GM10266 (cell line): ENCODE results near the gene DDA1.

ENCODE experiments used
- DNase-seq: peaks from one replicate; pipeline ENCODE4 v3.0.0; 2012; ENCODE audit errors: extremely low spot score
- TF ChIP-seq, protein P1 (sequence below): IDR thresholded peaks from 2 replicates; pipeline ENCODE4 v1.5.1; 2012; ENCODE audit warnings: mild to moderate bottlenecking, low read depth; ENCODE audit not compliant: control insufficient read depth, insufficient read depth; ENCODE audit errors: missing control alignments

DDA1 gene

DNA sequence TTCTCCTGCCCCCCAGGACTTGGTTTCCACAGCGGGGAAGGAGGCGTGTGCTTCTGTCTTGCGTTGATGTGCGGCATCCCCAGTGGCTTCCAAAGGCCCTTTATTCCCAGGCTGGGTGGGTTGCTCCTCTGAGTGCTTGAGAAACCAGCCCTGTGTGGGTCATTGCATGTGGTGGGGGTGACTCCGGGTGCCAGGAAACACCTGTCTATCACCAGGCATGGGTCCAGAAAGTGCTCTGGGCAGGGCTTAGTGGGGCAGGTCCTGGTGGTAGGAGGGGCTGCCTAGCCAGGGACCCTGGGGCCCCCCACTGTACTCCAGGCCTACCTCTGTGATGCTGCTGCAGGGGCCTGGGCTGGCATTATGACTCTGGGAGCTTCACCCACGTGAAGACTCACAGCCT, 9.6 kb downstream of the DDA1 start:
- TF ChIP-seq, protein P1, sequence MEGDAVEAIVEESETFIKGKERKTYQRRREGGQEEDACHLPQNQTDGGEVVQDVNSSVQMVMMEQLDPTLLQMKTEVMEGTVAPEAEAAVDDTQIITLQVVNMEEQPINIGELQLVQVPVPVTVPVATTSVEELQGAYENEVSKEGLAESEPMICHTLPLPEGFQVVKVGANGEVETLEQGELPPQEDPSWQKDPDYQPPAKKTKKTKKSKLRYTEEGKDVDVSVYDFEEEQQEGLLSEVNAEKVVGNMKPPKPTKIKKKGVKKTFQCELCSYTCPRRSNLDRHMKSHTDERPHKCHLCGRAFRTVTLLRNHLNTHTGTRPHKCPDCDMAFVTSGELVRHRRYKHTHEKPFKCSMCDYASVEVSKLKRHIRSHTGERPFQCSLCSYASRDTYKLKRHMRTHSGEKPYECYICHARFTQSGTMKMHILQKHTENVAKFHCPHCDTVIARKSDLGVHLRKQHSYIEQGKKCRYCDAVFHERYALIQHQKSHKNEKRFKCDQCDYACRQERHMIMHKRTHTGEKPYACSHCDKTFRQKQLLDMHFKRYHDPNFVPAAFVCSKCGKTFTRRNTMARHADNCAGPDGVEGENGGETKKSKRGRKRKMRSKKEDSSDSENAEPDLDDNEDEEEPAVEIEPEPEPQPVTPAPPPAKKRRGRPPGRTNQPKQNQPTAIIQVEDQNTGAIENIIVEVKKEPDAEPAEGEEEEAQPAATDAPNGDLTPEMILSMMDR = no peak
- no peak for DNase-seq

DNA sequence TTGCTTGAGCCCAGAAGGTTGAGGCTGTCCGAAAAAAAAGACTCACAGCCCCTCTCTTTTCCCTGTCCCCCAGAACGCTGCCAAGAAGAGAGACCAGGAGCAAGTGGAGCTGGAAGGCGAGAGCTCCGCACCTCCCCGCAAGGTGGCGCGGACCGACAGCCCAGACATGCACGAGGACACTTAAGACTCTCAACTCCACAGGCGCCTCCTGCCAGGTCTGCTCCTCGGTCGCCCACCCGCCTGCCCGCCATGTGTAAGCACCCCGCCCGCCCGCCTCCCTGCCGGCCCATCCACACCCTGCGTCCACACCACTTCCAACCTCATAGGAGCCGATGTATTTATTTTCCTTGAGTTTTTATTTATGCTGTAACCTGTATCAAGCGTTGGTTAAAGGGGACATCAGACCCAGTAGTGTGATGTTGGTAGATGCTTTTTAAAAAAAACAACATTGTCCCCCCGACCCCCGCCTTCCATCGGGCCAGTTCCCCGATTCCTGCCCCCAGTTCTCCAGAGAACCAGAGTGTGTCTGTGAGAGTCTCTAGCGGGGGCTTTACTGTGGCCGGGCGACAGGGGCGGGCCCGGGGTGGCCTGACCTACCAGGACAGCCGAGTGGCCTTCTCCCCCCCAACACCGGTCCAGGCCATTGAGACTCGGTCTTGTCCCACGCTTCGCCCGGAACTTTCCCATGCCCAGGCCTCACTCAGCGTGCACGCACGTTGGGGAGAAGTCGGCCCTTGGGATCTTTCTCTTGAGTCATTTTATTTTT, 10.3 kb downstream of the DDA1 start:
- TF ChIP-seq, protein P1 = no peak
- DNase-seq = no peak

DNA sequence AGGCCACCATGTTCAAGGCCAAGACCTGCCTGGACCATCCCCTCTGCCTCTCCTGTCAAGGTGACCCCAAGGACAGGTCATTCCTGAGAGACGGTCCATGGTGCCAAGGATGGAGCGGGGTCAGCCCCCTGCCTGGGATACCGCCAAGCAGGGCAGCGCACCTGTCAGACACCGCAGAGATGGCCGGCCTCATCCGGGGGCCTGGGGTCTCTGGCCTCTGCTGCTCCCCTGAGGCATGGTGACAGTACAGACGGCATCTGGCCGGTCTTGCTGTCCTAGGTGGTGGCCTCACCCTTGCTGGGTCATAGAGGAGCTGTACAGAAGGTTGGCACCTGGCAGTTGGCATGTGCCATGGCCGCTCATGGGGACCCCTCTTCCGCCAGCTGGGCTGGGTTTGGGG, 11.1 kb downstream of the DDA1 start:
- DNase-seq = no peak
- TF ChIP-seq, protein P1 = no peak

DNA sequence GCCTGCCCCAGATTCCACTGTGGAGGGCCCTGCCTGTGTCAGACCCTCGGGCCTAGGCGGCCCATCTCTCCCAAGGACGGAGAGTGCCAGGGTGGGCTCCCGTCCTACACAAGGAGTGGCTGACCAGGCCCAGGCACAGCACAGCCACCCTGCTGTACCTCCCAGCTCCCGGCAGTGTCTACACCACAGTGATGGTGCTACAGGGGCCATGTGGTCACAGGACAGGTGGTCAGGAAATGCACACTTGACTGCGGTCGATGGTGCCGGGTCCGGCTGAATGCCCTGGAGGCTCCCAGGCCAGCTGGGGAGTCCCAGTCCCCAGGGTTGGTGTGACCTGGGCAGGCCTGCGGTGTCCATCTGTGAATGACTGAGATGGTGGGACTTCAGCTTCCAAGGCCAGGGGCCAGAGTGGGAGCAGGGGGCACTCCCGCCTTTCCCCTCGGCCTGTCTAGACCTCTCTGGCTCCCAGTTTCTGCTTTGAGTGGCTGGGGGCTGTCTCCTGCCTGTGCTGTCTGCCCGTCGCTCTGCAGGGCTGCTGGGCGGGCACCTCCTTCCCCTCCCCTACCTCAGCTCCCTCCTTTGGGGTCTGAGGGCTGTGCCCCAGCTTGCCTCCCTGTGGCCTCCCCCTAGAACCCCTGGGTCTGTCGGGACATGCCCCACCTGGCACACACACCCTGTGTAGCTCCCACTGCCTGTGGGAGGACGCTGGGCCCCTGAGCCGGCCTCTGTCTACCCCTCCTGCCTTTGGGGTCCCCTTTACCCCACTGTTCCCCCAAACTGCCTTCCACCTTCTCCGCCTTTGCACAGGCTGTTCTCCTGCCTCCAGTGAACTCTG, 12.5 kb downstream of the DDA1 start:
- TF ChIP-seq, protein P1 = no peak
- no peak for DNase-seq

DNA sequence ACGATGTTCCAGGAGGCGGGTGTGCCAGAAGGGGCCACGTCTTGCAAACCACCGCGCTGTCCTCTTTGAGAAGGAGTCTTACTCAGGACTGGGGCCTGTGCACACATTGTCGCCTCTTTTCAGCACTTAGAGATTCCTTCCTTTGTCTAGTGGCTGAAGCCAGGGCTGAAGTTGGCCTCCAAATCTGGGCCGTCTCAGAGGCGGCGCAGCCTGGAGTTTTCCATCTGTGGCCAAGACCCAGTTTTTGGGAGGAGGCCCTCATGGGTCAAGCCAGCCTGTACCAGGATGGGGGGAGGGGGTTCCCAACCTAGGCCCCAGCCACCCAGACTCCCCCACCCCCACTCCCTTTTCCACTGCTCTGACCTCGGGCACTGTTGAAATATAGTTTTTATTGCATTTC, 13.5 kb downstream of the DDA1 start:
- TF ChIP-seq, protein P1 = no peak
- DNase-seq = no peak

DNA sequence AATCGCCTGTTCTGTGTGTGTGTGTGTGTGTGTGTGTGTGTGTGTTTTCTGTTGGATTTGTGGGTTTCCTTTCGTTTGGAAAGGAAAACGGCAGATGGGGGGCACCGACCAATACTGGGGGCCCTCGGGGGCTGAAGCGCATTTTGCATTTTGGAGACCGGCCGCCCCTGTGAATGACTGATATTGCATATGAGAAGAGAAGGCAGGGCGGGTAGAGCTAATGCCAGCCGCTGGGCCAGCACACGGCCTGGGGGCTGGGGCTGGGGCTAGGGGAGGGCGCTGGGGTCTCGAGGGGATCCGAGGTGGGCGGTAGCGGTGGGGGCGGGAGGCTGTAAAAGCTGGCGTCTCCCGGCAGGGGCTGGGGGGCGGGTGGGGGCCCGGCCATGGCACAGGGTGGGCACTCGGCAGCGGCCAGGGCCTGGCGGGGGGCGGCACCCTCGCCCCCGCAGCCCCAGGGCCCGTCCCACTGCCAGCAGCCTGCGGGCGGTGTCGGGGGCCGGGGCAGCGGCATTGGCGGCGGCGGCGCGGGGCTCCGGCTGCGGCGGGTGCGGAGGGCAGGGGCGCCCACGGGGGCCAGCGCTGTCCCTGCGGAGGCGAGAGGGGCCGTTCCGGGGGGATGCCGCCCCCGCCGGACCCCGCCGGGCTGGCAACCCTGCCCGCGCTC, 14.1 kb downstream of the DDA1 start:
- DNase-seq = no peak
- TF ChIP-seq, protein P1 = no peak
